MCF 10A (cell line): ENCODE data around the gene AADACL4. TPM values are rescaled to one million over a fixed set of nuclear protein-coding genes. Genes with fewer than 3 reads are reported as not detected.

Source experiments
- BruUV-seq: library from RNA; stranded (reverse); fragments of 400-500 nt; replicated peaks from 2 replicates; lab custom pipeline; 2021; lab: Mats Ljungman, UMichigan
- CTCF ChIA-PET: fragments of 300-600 bp; sonication (Branson Sonifier 250); formaldehyde crosslinking; extraction: SDS; loops from one replicate; lab custom pipeline; 2021; ENCODE audit warnings: antibody characterized with exemption, inconsistent platforms; lab: Yijun Ruan, JAX
- POLR2A ChIA-PET: fragments of 300-600, 350-650 bp; sonication (Branson Sonifier 250); formaldehyde crosslinking; extraction: SDS; loops from one replicate; lab custom pipeline; 2020; ENCODE audit warnings: antibody characterized with exemption, inconsistent platforms; lab: Yijun Ruan, JAX
- DNase-seq: peaks from one replicate; pipeline ENCODE4 v3.0.0-alpha.2; 2018; ENCODE audit not compliant: unreplicated experiment
- H3K27ac Mint-ChIP-seq: one replicate; pipeline ENCODE4 v1.8.0; 2022; ENCODE audit warnings: mild to moderate bottlenecking, low read depth, mixed read lengths; ENCODE audit not compliant: unreplicated experiment
- H3K27me3 Mint-ChIP-seq: one replicate; pipeline ENCODE4 v1.8.0; 2022; ENCODE audit warnings: mixed read lengths; ENCODE audit not compliant: insufficient read depth, unreplicated experiment
- H3K36me3 Mint-ChIP-seq: one replicate; pipeline ENCODE4 v1.8.0; 2022; ENCODE audit warnings: mild to moderate bottlenecking, moderate library complexity, mixed read lengths; ENCODE audit not compliant: insufficient read depth, unreplicated experiment
- H3K4me1 Mint-ChIP-seq: one replicate; pipeline ENCODE4 v1.8.0; 2022; ENCODE audit warnings: mixed read lengths; ENCODE audit not compliant: insufficient read depth, unreplicated experiment
- H3K4me3 Mint-ChIP-seq: one replicate; pipeline ENCODE4 v1.8.0; 2022; ENCODE audit warnings: mild to moderate bottlenecking, moderate library complexity, mixed read lengths; ENCODE audit not compliant: unreplicated experiment
- H3K9me3 Mint-ChIP-seq: one replicate; pipeline ENCODE4 v1.8.0; 2022; ENCODE audit warnings: mixed read lengths; ENCODE audit not compliant: unreplicated experiment
- intact Hi-C: fragments of 100-400 bp; cut with micrococcal nuclease; formaldehyde crosslinking; loops from 2 replicates; pipeline ENCODE4 v1.14.1; 2022
- total RNA-seq: library from RNA; stranded (reverse); gene quantifications from 2 replicates; pipeline ENCODE4 v1.2.3, GENCODE V29; 2022
- TF ChIP-seq, protein P1 (sequence below): fragments of 200-600 bp; IDR thresholded peaks from one replicate; pipeline ENCODE4 v1.8.0; 2022; ENCODE audit warnings: antibody characterized with exemption, mild to moderate bottlenecking; ENCODE audit not compliant: unreplicated experiment

AADACL4 gene
- total RNA-seq, 1 experiment from 2014 or later = not detected

DNA sequence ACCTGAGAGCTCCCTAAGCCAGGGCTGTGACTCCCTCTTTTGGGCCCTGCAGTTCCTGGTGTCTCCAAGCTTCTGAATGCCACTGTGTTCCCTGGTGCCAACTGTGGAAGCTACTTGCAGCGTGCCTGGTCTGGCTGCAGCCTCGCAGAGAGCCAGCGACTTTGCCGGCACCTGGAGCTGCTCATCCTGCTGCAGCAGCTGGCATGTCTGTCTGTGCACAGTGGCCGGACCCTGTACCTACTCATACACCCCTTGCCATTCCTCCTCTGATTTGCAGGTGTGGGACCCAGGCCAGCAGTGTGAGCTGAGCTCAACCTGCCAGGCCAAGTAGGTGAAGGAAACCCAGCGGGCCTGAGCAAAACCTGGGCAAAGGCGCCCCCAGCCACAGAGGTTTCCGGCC lies 12.3 kb upstream of the AADACL4 start:
- H3K27me3 Mint-ChIP-seq = peaks cover 13% of the 10 kb centered on the region
- no peaks in the 10 kb centered on the region for H3K4me1 Mint-ChIP-seq
- H3K27ac Mint-ChIP-seq = no peak overlapping the region
- TF ChIP-seq, protein P1, sequence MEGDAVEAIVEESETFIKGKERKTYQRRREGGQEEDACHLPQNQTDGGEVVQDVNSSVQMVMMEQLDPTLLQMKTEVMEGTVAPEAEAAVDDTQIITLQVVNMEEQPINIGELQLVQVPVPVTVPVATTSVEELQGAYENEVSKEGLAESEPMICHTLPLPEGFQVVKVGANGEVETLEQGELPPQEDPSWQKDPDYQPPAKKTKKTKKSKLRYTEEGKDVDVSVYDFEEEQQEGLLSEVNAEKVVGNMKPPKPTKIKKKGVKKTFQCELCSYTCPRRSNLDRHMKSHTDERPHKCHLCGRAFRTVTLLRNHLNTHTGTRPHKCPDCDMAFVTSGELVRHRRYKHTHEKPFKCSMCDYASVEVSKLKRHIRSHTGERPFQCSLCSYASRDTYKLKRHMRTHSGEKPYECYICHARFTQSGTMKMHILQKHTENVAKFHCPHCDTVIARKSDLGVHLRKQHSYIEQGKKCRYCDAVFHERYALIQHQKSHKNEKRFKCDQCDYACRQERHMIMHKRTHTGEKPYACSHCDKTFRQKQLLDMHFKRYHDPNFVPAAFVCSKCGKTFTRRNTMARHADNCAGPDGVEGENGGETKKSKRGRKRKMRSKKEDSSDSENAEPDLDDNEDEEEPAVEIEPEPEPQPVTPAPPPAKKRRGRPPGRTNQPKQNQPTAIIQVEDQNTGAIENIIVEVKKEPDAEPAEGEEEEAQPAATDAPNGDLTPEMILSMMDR = no peak
- intact Hi-C loops = no loop called here
- no peak for DNase-seq
- H3K9me3 Mint-ChIP-seq = no peaks in the 10 kb centered on the region
- H3K4me3 Mint-ChIP-seq = no peak overlapping the region
- POLR2A ChIA-PET = no interaction called here
- no TSS peak for BruUV-seq
- no peaks in the 10 kb centered on the region for H3K36me3 Mint-ChIP-seq
- CTCF ChIA-PET = interaction anchor here (0.6 to 2.2 kb wide), 3 partner anchors 27 to 736 kb away, joined by 3 to 14 read pairs (median 4); no protein-coding TSS in a partner anchor

DNA sequence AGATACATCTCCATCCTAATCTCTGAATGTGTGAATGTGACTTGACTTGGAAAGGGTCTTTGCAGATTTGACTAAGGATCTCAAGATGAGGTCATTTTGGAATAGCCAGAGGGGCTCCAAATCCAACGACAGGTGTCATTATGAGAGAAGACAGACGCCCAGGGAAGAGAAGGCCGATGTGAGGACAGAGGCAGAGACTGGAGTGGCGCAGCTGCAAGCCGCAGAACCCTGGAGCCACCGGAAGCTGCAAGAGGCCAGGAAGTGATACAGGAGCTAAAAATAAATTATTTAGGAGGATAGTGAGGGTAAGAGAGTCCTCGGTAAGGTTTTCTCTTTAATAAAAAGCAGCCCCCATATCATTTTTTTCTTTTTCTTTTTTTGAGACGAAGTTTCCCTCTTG lies 9.7 kb upstream of the AADACL4 start:
- TF ChIP-seq, protein P1 = no peak

DNA sequence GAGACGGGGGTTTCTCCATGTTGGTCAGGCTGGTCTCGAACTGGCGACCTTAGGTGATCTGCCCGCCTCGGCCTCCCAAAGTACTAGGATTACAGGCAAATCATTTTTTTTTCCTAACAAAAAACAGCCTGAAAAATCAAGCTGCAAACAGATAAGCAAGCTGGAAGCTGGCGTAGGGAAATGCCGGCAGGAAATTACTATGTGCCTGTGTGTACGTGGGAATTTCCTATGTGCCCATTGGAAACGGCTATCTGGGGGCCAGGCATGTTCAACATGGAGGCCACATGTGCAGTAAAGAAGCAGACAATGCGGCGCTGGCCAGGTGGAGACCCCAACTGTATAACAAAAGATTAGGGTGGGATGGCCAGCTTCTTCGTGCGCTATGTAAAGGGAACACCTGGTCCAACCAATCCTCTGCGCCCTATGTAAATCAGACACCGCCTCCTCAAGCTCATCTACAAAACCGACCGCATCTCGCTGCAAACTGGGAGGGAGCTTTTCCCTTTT lies 9.1 kb upstream of the AADACL4 start:
- Mint-ChIP-seq H3K4me1 (no peaks in the 10 kb centered on the region), H3K27me3 (peaks cover 13% of the 10 kb centered on the region), H3K4me3 (no peak overlapping the region), H3K9me3 (peaks cover 8% of the 10 kb centered on the region), H3K27ac (no peak overlapping the region), H3K36me3 (no peaks in the 10 kb centered on the region)
- intact Hi-C loops = no loop called here
- TF ChIP-seq, protein P1 = no peak
- POLR2A ChIA-PET = no interaction called here
- CTCF ChIA-PET = interaction anchor here (1.2 to 1.4 kb wide), 2 partner anchors 24 to 360 kb away, joined by 3 to 4 read pairs; no protein-coding TSS in a partner anchor
- DNase-seq = no peak
- no TSS peak for BruUV-seq

More for the DNA sequence above, 9.7 kb upstream of the AADACL4 start:
- CTCF ChIA-PET = interaction anchor here (1.2 kb wide), 1 partner anchor 359 kb away, joined by 3 read pairs; no protein-coding TSS in a partner anchor
- Mint-ChIP-seq H3K36me3 (no peaks in the 10 kb centered on the region), H3K4me3 (no peak overlapping the region), H3K4me1 (no peaks in the 10 kb centered on the region), H3K27me3 (peaks cover 13% of the 10 kb centered on the region), H3K27ac (no peak overlapping the region), H3K9me3 (peaks cover 8% of the 10 kb centered on the region)
- no TSS peak for BruUV-seq
- DNase-seq = no peak
- intact Hi-C loops = no loop called here
- POLR2A ChIA-PET = no interaction called here

DNA sequence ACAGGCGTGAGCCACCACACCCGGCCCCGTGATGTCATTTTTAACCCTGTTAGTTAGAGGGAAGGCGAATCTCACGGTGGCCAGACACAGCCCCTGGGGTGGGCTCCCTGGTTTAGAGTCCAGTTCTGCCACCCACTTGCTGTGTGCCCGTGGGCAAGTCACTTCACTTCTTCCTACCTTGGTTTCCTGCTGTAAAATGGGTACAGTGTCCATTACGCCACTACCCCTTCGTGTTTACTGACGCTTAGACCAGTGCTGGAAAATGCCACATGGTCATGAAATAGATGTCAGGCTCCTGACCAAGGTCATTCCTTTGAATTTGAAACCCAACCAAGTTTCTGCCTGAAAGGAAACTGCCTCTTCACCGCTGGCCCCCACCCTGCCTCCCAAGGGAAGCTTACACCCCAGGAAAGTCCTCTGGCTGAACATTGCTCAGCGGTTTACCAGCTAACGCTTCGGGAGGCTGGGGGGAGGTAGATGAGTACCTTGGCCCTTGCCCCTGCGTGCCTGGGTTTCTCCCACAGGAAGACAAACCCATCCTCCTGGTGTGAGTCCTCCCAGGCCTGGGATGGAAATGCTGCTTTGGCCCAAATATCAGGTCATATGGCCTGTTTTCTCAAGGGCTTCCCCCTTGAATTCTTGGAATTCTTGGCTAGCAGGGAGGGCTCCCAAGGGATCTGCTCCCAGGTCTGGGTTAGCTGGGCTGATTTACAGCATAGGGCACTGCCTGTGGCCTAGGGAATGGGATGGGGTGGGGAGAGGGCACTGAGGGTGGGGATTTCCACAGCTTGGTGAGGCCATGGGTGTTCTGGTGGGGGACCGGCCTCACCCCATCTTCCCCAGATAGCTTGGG lies 7.6 kb upstream of the AADACL4 start:
- DNase-seq = peak; percentile 26
- no TSS peak for BruUV-seq
- Mint-ChIP-seq H3K4me1 (no peaks in the 10 kb centered on the region), H3K4me3 (no peak overlapping the region), H3K27me3 (peaks cover 13% of the 10 kb centered on the region), H3K36me3 (no peaks in the 10 kb centered on the region), H3K27ac (no peak overlapping the region), H3K9me3 (peaks cover 21% of the 10 kb centered on the region)
- intact Hi-C loops = no loop called here
- ChIA-PET CTCF (interaction anchor here (1.4 kb wide), 1 partner anchor 23 kb away, joined by 4 read pairs; no protein-coding TSS in a partner anchor), POLR2A (no interaction called here)
- TF ChIP-seq, protein P1 = no peak
